Measurements from ENCODE around the gene ATP8A2.

The ATP8A2 gene

GRCh38 chr13:25701304-25701703 lies 329.5 kb downstream of the ATP8A2 start:
- H3K9me3 ChIP-seq (ENCODE audit: insufficient read depth, low read depth, low read length), result no peaks in the 10 kb centered on the region
- H3K9ac ChIP-seq (ENCODE audit: low read depth, low read length), result no peak overlapping the region
- 76% methylated on average over 4 of the region's 4 CpGs for WGBS
- H3K27ac ChIP-seq (ENCODE audit: low read depth, low read length), result no peak overlapping the region
- H3K27me3 ChIP-seq (ENCODE audit: insufficient read depth, low read length), result no peaks in the 10 kb centered on the region
- H3K4me3 ChIP-seq (ENCODE audit: low read length), result no peak overlapping the region
- H3K36me3 ChIP-seq (ENCODE audit: insufficient read depth, low read length), result no peaks in the 10 kb centered on the region
- no peaks in the 10 kb centered on the region for H3K4me1 ChIP-seq (ENCODE audit: insufficient read depth, low read length)

DNA sequence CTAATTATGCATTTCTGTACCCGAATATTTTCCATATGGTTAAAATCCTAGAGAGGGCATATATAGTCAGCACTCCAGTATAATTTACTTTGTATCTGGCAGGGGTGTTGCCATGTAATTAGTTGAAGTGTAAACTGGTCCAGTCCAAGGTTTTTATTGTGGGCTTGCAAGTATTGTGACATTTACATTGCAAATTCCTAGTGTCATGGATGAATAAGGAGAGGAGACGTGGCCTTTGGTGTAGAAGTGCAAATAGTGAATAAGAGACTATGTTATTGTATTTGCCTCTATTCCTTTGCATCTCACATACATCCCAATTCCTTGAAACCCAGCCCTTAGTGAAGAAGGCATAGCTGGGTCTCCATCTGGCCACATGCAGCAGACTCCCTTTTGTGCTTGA lies 330.6 kb downstream of the ATP8A2 start:
- Histone ChIP-seq H3K36me3 (ENCODE audit: insufficient read depth, low read length) (no peaks in the 10 kb centered on the region), H3K27ac (ENCODE audit: low read depth, low read length) (no peak overlapping the region), H3K9me3 (ENCODE audit: insufficient read depth, low read depth, low read length) (no peaks in the 10 kb centered on the region), H3K4me1 (ENCODE audit: insufficient read depth, low read length) (no peaks in the 10 kb centered on the region), H3K27me3 (ENCODE audit: insufficient read depth, low read length) (no peaks in the 10 kb centered on the region), H3K4me3 (ENCODE audit: low read length) (no peak overlapping the region), H3K9ac (ENCODE audit: low read depth, low read length) (no peak overlapping the region)
- 86% methylated on average over 1 of the region's 2 CpGs for WGBS

GRCh38 chr13:25707726-25708125 lies 336.0 kb downstream of the ATP8A2 start:
- no peaks in the 10 kb centered on the region for H3K36me3 ChIP-seq (ENCODE audit: insufficient read depth, low read length)
- no peak overlapping the region for H3K9ac ChIP-seq (ENCODE audit: low read depth, low read length)
- no peaks in the 10 kb centered on the region for H3K4me1 ChIP-seq (ENCODE audit: insufficient read depth, low read length)
- 90% methylated on average over 1 of the region's 1 CpG for WGBS
- no peaks in the 10 kb centered on the region for H3K9me3 ChIP-seq (ENCODE audit: insufficient read depth, low read depth, low read length)
- H3K27me3 ChIP-seq (ENCODE audit: insufficient read depth, low read length), result no peaks in the 10 kb centered on the region
- H3K27ac ChIP-seq (ENCODE audit: low read depth, low read length), result no peak overlapping the region
- H3K4me3 ChIP-seq (ENCODE audit: low read length), result no peak overlapping the region

DNA sequence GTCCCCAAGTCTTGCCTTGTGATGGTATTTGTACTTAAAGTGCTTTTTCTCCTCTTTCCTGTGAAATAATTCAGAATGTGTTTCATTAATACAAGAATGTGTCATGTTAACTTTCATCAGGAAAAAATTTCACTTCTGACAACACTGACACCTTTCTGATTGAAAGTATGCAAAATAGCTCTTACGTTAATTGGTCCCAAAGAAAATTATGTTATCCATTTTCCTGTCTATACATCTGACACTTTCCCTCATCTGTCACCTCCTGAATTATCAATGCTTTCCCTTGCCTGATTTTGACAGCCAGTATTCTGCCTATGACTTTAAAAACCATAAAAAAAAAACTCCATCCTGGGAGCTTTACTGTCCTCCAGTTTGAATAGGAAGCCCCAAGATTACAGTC lies 336.5 kb downstream of the ATP8A2 start:
- Histone ChIP-seq H3K27ac (ENCODE audit: low read depth, low read length) (no peak overlapping the region), H3K4me1 (ENCODE audit: insufficient read depth, low read length) (no peaks in the 10 kb centered on the region), H3K9ac (ENCODE audit: low read depth, low read length) (no peak overlapping the region), H3K9me3 (ENCODE audit: insufficient read depth, low read depth, low read length) (no peaks in the 10 kb centered on the region), H3K4me3 (ENCODE audit: low read length) (no peak overlapping the region), H3K36me3 (ENCODE audit: insufficient read depth, low read length) (no peaks in the 10 kb centered on the region), H3K27me3 (ENCODE audit: insufficient read depth, low read length) (no peaks in the 10 kb centered on the region)
- WGBS, result 100% methylated on average over 1 of the region's 1 CpG

DNA sequence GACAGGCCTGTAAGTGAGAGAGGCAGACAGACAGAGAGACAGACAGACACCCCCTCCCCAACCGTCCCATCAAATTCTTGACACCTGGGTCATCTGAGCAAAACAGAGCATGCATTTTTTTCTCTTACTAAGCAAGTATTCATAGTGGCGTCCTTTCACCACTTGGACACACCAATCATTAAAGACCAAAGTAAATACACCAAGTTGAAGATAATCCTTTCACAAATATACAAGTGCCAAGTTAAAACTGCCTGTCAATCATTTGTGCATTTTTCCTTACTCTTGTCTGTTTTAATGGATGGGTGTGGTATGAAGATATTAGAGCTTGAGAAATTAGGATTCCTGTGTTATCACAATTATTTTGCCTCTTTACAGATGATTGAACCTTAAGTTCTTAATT lies 337.3 kb downstream of the ATP8A2 start:
- Histone ChIP-seq H3K27me3 (ENCODE audit: insufficient read depth, low read length) (no peaks in the 10 kb centered on the region), H3K4me3 (ENCODE audit: low read length) (no peak overlapping the region), H3K9me3 (ENCODE audit: insufficient read depth, low read depth, low read length) (no peaks in the 10 kb centered on the region), H3K36me3 (ENCODE audit: insufficient read depth, low read length) (no peaks in the 10 kb centered on the region), H3K9ac (ENCODE audit: low read depth, low read length) (no peak overlapping the region), H3K4me1 (ENCODE audit: insufficient read depth, low read length) (no peaks in the 10 kb centered on the region), H3K27ac (ENCODE audit: low read depth, low read length) (no peak overlapping the region)
- 84% methylated on average over 2 of the region's 2 CpGs for WGBS

GRCh38 chr13:25715760-25716159 lies 344.0 kb downstream of the ATP8A2 start:
- Histone ChIP-seq H3K9me3 (ENCODE audit: insufficient read depth, low read depth, low read length) (no peaks in the 10 kb centered on the region), H3K9ac (ENCODE audit: low read depth, low read length) (no peak overlapping the region), H3K36me3 (ENCODE audit: insufficient read depth, low read length) (no peaks in the 10 kb centered on the region), H3K4me3 (ENCODE audit: low read length) (no peak overlapping the region), H3K27ac (ENCODE audit: low read depth, low read length) (no peak overlapping the region), H3K27me3 (ENCODE audit: insufficient read depth, low read length) (no peaks in the 10 kb centered on the region), H3K4me1 (ENCODE audit: insufficient read depth, low read length) (no peaks in the 10 kb centered on the region)
- no CpG with 5 or more reads among the region's 1 CpG for WGBS

- Histone ChIP-seq H3K4me1 (ENCODE audit: insufficient read depth, low read length) (no peaks in the 10 kb centered on the region), H3K27me3 (ENCODE audit: insufficient read depth, low read length) (no peaks in the 10 kb centered on the region), H3K4me3 (ENCODE audit: low read length) (no peak overlapping the region), H3K9me3 (ENCODE audit: insufficient read depth, low read depth, low read length) (no peaks in the 10 kb centered on the region), H3K27ac (ENCODE audit: low read depth, low read length) (no peak overlapping the region), H3K36me3 (ENCODE audit: insufficient read depth, low read length) (no peaks in the 10 kb centered on the region), H3K9ac (ENCODE audit: low read depth, low read length) (no peak overlapping the region)
- WGBS, result 83% methylated on average over 1 of the region's 5 CpGs
These were observed 346.0 kb downstream of the ATP8A2 start for GRCh38 chr13:25717666-25718197.

- Histone ChIP-seq H3K9ac (ENCODE audit: low read depth, low read length) (no peak overlapping the region), H3K9me3 (ENCODE audit: insufficient read depth, low read depth, low read length) (no peaks in the 10 kb centered on the region), H3K27me3 (ENCODE audit: insufficient read depth, low read length) (no peaks in the 10 kb centered on the region), H3K4me3 (ENCODE audit: low read length) (no peak overlapping the region), H3K27ac (ENCODE audit: low read depth, low read length) (no peak overlapping the region), H3K36me3 (ENCODE audit: insufficient read depth, low read length) (no peaks in the 10 kb centered on the region), H3K4me1 (ENCODE audit: insufficient read depth, low read length) (no peaks in the 10 kb centered on the region)
- 99% methylated on average over 2 of the region's 2 CpGs for WGBS
These were observed 347.9 kb downstream of the ATP8A2 start for GRCh38 chr13:25719666-25720065.

GRCh38 chr13:25722893-25723292 lies 351.1 kb downstream of the ATP8A2 start:
- Histone ChIP-seq H3K36me3 (ENCODE audit: insufficient read depth, low read length) (no peaks in the 10 kb centered on the region), H3K4me1 (ENCODE audit: insufficient read depth, low read length) (no peaks in the 10 kb centered on the region), H3K4me3 (ENCODE audit: low read length) (no peak overlapping the region), H3K27me3 (ENCODE audit: insufficient read depth, low read length) (no peaks in the 10 kb centered on the region), H3K9ac (ENCODE audit: low read depth, low read length) (no peak overlapping the region), H3K9me3 (ENCODE audit: insufficient read depth, low read depth, low read length) (no peaks in the 10 kb centered on the region), H3K27ac (ENCODE audit: low read depth, low read length) (no peak overlapping the region)
- no CpG with 5 or more reads among the region's 1 CpG for WGBS

- H3K36me3 ChIP-seq (ENCODE audit: insufficient read depth, low read length), result no peaks in the 10 kb centered on the region
- WGBS, result 87% methylated on average over 3 of the region's 3 CpGs
- H3K27me3 ChIP-seq (ENCODE audit: insufficient read depth, low read length), result no peaks in the 10 kb centered on the region
- H3K4me3 ChIP-seq (ENCODE audit: low read length), result no peak overlapping the region
- H3K27ac ChIP-seq (ENCODE audit: low read depth, low read length), result no peak overlapping the region
- peaks cover 8% of the 10 kb centered on the region; the same call in 1 of the 2 replicates for H3K4me1 ChIP-seq (ENCODE audit: insufficient read depth, low read length)
- H3K9me3 ChIP-seq (ENCODE audit: insufficient read depth, low read depth, low read length), result no peaks in the 10 kb centered on the region
- no peak overlapping the region for H3K9ac ChIP-seq (ENCODE audit: low read depth, low read length)
These were observed 353.3 kb downstream of the ATP8A2 start for GRCh38 chr13:25725104-25725503.

DNA sequence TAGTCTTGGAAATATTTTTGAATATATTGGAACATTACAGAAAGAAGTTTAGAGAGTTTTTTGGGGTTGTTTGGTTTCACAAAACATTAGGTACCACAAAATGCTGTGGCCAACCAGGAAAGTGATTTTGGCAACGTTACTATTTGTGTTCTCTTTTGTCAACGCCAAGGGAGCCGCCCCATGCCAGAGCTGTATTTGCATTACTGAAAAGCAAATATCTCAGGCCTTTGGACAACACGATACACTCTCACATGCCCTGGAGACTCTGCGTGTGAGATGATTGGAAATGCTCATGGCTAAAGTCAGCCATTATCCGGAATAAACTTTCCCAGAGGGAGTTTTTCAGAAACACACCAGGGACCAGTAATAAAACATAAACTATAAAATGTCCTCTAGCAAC lies 355.5 kb downstream of the ATP8A2 start:
- Histone ChIP-seq H3K4me3 (ENCODE audit: low read length) (no peak overlapping the region), H3K36me3 (ENCODE audit: insufficient read depth, low read length) (no peaks in the 10 kb centered on the region), H3K4me1 (ENCODE audit: insufficient read depth, low read length) (peaks cover 12% of the 10 kb centered on the region), H3K9ac (ENCODE audit: low read depth, low read length) (no peak overlapping the region), H3K9me3 (ENCODE audit: insufficient read depth, low read depth, low read length) (no peaks in the 10 kb centered on the region), H3K27me3 (ENCODE audit: insufficient read depth, low read length) (no peaks in the 10 kb centered on the region), H3K27ac (ENCODE audit: low read depth, low read length) (no peak overlapping the region)
- WGBS, result 85% methylated on average over 6 of the region's 6 CpGs

DNA sequence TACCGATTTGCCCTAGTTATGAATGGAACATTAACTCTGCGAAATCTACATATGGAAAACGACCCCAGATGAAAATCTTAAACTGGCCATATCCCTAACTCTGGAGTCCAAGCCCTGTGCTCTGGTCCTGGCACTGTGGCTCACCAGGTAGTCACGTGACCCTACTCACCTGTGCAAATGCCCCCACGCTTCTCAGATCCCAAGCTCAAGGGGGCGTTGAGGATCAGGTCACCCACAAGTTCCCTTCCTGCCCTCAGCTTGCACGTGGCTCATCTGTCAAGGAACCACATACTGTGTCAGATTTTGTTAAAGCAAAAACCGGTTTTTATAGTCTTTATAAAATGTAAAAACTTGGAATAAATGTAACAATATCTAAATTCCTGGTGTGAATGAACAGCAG lies 356.0 kb downstream of the ATP8A2 start:
- Histone ChIP-seq H3K27ac (ENCODE audit: low read depth, low read length) (no peak overlapping the region), H3K4me3 (ENCODE audit: low read length) (no peak overlapping the region)
- 89% methylated on average over 7 of the region's 8 CpGs for WGBS

More for the DNA sequence above, 356.0 kb downstream of the ATP8A2 start:
- H3K27me3 ChIP-seq (ENCODE audit: insufficient read depth, low read length), result no peaks in the 10 kb centered on the region
- H3K9ac ChIP-seq (ENCODE audit: low read depth, low read length), result no peak overlapping the region
- no peaks in the 10 kb centered on the region for H3K9me3 ChIP-seq (ENCODE audit: insufficient read depth, low read depth, low read length)
- H3K36me3 ChIP-seq (ENCODE audit: insufficient read depth, low read length), result no peaks in the 10 kb centered on the region
- H3K4me1 ChIP-seq (ENCODE audit: insufficient read depth, low read length), result peaks cover 12% of the 10 kb centered on the region
